Measurements from ENCODE around the gene TEDDM1.

GRCh38 chr1:182366596-182366995 lies 33.9 kb downstream of the TEDDM1 start:
- TF ChIP-seq PATZ1 (CRISPR knock-in tag; IDR thresholded peaks at IDR 0.05; ENCODE audit: borderline replicate concordance): no peak
- TF ChIP-seq ZC3H10 (CRISPR knock-in tag; IDR thresholded peaks at IDR 0.05): no peak
- no peak for TF ChIP-seq OSR1 (CRISPR knock-in tag; IDR thresholded peaks at IDR 0.05)
- no peak for TF ChIP-seq CREB5 (CRISPR knock-in tag; IDR thresholded peaks at IDR 0.05; ENCODE audit: low read depth)
- no peak for TF ChIP-seq ARNTL (CRISPR knock-in tag; IDR thresholded peaks at IDR 0.05; ENCODE audit: borderline replicate concordance, low read depth)
- TF ChIP-seq ZFP3 (CRISPR knock-in tag; IDR thresholded peaks at IDR 0.05): no peak
- TF ChIP-seq ZNF70 (CRISPR knock-in tag; IDR thresholded peaks at IDR 0.05): no peak
- no peak for TF ChIP-seq ZFP30 (CRISPR knock-in tag; IDR thresholded peaks at IDR 0.05)
- TF ChIP-seq BACH2 (CRISPR knock-in tag; IDR thresholded peaks at IDR 0.05; ENCODE audit: borderline replicate concordance): no peak
- no peak for TF ChIP-seq PPARA (CRISPR knock-in tag; IDR thresholded peaks at IDR 0.05; ENCODE audit: borderline replicate concordance)
